Measurements from ENCODE around the gene ANKRD22.

Gene ANKRD22

GRCh38 chr10:88895250-88895649 lies 43.6 kb upstream of the ANKRD22 start:
- no peak for DNase-seq (ENCODE audit: extremely low read depth, insufficient read length)
- no peak overlapping the region for H3K4me3 ChIP-seq (replicated peaks; ENCODE audit: low read depth, low read length)
- no peaks in the 10 kb centered on the region; the same call in 1 of the 2 replicates for H3K36me3 ChIP-seq (ENCODE audit: control insufficient read depth, insufficient read depth, low read length)
- no peaks in the 10 kb centered on the region for H3K27me3 ChIP-seq (replicated peaks; ENCODE audit: control insufficient read depth, insufficient read depth, low read length)
- no peak for TF ChIP-seq CTCF (IDR thresholded peaks at IDR 0.05; ENCODE audit: insufficient read depth, low read length, poor library complexity, severe bottlenecking)

GRCh38 chr10:88893611-88894010 lies 42.0 kb upstream of the ANKRD22 start:
- no peaks in the 10 kb centered on the region for H3K27me3 ChIP-seq (replicated peaks; ENCODE audit: control insufficient read depth, insufficient read depth, low read length)
- no peak for TF ChIP-seq CTCF (IDR thresholded peaks at IDR 0.05; ENCODE audit: insufficient read depth, low read length, poor library complexity, severe bottlenecking)
- H3K4me3 ChIP-seq (replicated peaks; ENCODE audit: low read depth, low read length), result no peak overlapping the region
- H3K36me3 ChIP-seq (ENCODE audit: control insufficient read depth, insufficient read depth, low read length), result no peaks in the 10 kb centered on the region; the same call in 1 of the 2 replicates
- no peak for DNase-seq (ENCODE audit: extremely low read depth, insufficient read length)

GRCh38 chr10:88892222-88892967 lies 40.8 kb upstream of the ANKRD22 start:
- no peak for DNase-seq (ENCODE audit: extremely low read depth, insufficient read length)
- no peaks in the 10 kb centered on the region; the same call in 1 of the 2 replicates for H3K36me3 ChIP-seq (ENCODE audit: control insufficient read depth, insufficient read depth, low read length)
- no peak for TF ChIP-seq CTCF (IDR thresholded peaks at IDR 0.05; ENCODE audit: insufficient read depth, low read length, poor library complexity, severe bottlenecking)

GRCh38 chr10:88890681-88891381 lies 39.2 kb upstream of the ANKRD22 start:
- TF ChIP-seq CTCF (IDR thresholded peaks at IDR 0.05; ENCODE audit: insufficient read depth, low read length, poor library complexity, severe bottlenecking), result no peak
- no peaks in the 10 kb centered on the region; the same call in 1 of the 2 replicates for H3K36me3 ChIP-seq (ENCODE audit: control insufficient read depth, insufficient read depth, low read length)
- no peak overlapping the region for H3K4me3 ChIP-seq (replicated peaks; ENCODE audit: low read depth, low read length)
- H3K27me3 ChIP-seq (replicated peaks; ENCODE audit: control insufficient read depth, insufficient read depth, low read length), result no peaks in the 10 kb centered on the region
- DNase-seq (ENCODE audit: extremely low read depth, insufficient read length), result no peak

More at GRCh38 chr10:88892222-88892967, 40.8 kb upstream of the ANKRD22 start:
- no peak overlapping the region for H3K4me3 ChIP-seq (replicated peaks; ENCODE audit: low read depth, low read length)
- H3K27me3 ChIP-seq (replicated peaks; ENCODE audit: control insufficient read depth, insufficient read depth, low read length), result no peaks in the 10 kb centered on the region

GRCh38 chr10:88889559-88890337 lies 38.1 kb upstream of the ANKRD22 start:
- H3K36me3 ChIP-seq (ENCODE audit: control insufficient read depth, insufficient read depth, low read length), result no peaks in the 10 kb centered on the region; the same call in 1 of the 2 replicates
- peak overlapping the region; percentile 28; the same call in 1 of the 2 replicates for H3K4me3 ChIP-seq (replicated peaks; ENCODE audit: low read depth, low read length)
- no peak for TF ChIP-seq CTCF (IDR thresholded peaks at IDR 0.05; ENCODE audit: insufficient read depth, low read length, poor library complexity, severe bottlenecking)
- DNase-seq (ENCODE audit: extremely low read depth, insufficient read length), result no peak
- no peaks in the 10 kb centered on the region for H3K27me3 ChIP-seq (replicated peaks; ENCODE audit: control insufficient read depth, insufficient read depth, low read length)

Data from GM06990 (cell line).